Measurements from ENCODE around the gene OR2A42. TPM values are rescaled to one million over a fixed set of nuclear protein-coding genes. Genes with fewer than 3 reads are reported as not detected.
A peak's percentile ranks its signal among the peaks of the same experiment; 100 is the strongest.
"Not testable (repeated sequence)": the region's sequence is repeated elsewhere in the genome, so short reads cannot be mapped to it uniquely, and the experiment has no call there.

OR2A42 gene
- 1 to 10 TPM in 1 of 2 donors, not detected in 1; 1.3 TPM for total RNA-seq
- under 1 TPM; 0.03 to 0.50 TPM for polyA plus RNA-seq
- long read RNA-seq, donor 1: 0 reads
- long read RNA-seq, donor 2: 0 reads

- H3K27me3 ChIP-seq (ENCODE audit: control insufficient read depth in 1 of 2, insufficient read depth in 2 of 2, low read length in 1 of 2); H3K9me3 ChIP-seq (ENCODE audit: control insufficient read depth, low read length); H3K27ac ChIP-seq (ENCODE audit: low read depth in 1 of 2, low read length in 2 of 2); ATAC-seq (ENCODE audit: low FRiP score); intact Hi-C loops (cut with DNase I); H3K36me3 ChIP-seq (ENCODE audit: control insufficient read depth in 1 of 2, insufficient read depth in 2 of 2, low read length in 1 of 2); H3K4me3 ChIP-seq (ENCODE audit: low read length in 2 of 2); H3K4me1 ChIP-seq (ENCODE audit: control insufficient read depth in 1 of 2, insufficient read depth in 2 of 2, low read length in 2 of 2); DNase-seq: not testable (repeated sequence)
- WGBS, 2 donors: 80 to 91% methylated on average over 1 of the region's 2 CpGs
Measured at GRCh38 chr7:144239365-144239764, at the start of gene OR2A42. Gene OR2A42 (minus strand): TSS chr7:144239605. CDS start chr7:144232843, 6,762 bp downstream.

- H3K27me3 ChIP-seq (ENCODE audit: control insufficient read depth in 1 of 2, insufficient read depth in 2 of 2, low read length in 1 of 2); intact Hi-C loops (cut with DNase I); H3K4me3 ChIP-seq (ENCODE audit: low read length in 2 of 2); H3K4me1 ChIP-seq (ENCODE audit: control insufficient read depth in 1 of 2, insufficient read depth in 2 of 2, low read length in 2 of 2); ATAC-seq (ENCODE audit: low FRiP score); DNase-seq; H3K36me3 ChIP-seq (ENCODE audit: control insufficient read depth in 1 of 2, insufficient read depth in 2 of 2, low read length in 1 of 2); H3K9me3 ChIP-seq (ENCODE audit: control insufficient read depth, low read length); H3K27ac ChIP-seq (ENCODE audit: low read depth in 1 of 2, low read length in 2 of 2): not testable (repeated sequence)
- WGBS, 2 donors: no CpG with 5 or more reads among the region's 3 CpGs
Measured at GRCh38 chr7:144287171-144287784, 47.9 kb upstream of the OR2A42 start.

GRCh38 chr7:144283716-144284115 is 44.3 kb upstream of the OR2A42 start:
- ATAC-seq (ENCODE audit: low FRiP score); H3K4me3 ChIP-seq (ENCODE audit: low read length in 2 of 2); H3K9me3 ChIP-seq (ENCODE audit: control insufficient read depth, low read length); H3K27ac ChIP-seq (ENCODE audit: low read depth in 1 of 2, low read length in 2 of 2); H3K27me3 ChIP-seq (ENCODE audit: control insufficient read depth in 1 of 2, insufficient read depth in 2 of 2, low read length in 1 of 2); DNase-seq; H3K36me3 ChIP-seq (ENCODE audit: control insufficient read depth in 1 of 2, insufficient read depth in 2 of 2, low read length in 1 of 2); H3K4me1 ChIP-seq (ENCODE audit: control insufficient read depth in 1 of 2, insufficient read depth in 2 of 2, low read length in 2 of 2); intact Hi-C loops (cut with DNase I): not testable (repeated sequence)
- no CpG with 5 or more reads among the region's 6 CpGs for WGBS, 2 donors

GRCh38 chr7:144282490-144282889 is 43.1 kb upstream of the OR2A42 start:
- H3K4me1 ChIP-seq (ENCODE audit: control insufficient read depth in 1 of 2, insufficient read depth in 2 of 2, low read length in 2 of 2); H3K9me3 ChIP-seq (ENCODE audit: control insufficient read depth, low read length); H3K27ac ChIP-seq (ENCODE audit: low read depth in 1 of 2, low read length in 2 of 2); H3K36me3 ChIP-seq (ENCODE audit: control insufficient read depth in 1 of 2, insufficient read depth in 2 of 2, low read length in 1 of 2); intact Hi-C loops (cut with DNase I); ATAC-seq (ENCODE audit: low FRiP score); H3K4me3 ChIP-seq (ENCODE audit: low read length in 2 of 2); H3K27me3 ChIP-seq (ENCODE audit: control insufficient read depth in 1 of 2, insufficient read depth in 2 of 2, low read length in 1 of 2): not testable (repeated sequence)
- DNase-seq: peak in 1 of 2 donors; percentile 35
- 91 to 93% methylated on average over 1 to 2 of the region's 4 CpGs for WGBS, 2 donors

GRCh38 chr7:144281981-144282380 is 42.6 kb upstream of the OR2A42 start:
- DNase-seq; ATAC-seq (ENCODE audit: low FRiP score); H3K4me1 ChIP-seq (ENCODE audit: control insufficient read depth in 1 of 2, insufficient read depth in 2 of 2, low read length in 2 of 2); H3K9me3 ChIP-seq (ENCODE audit: control insufficient read depth, low read length); H3K4me3 ChIP-seq (ENCODE audit: low read length in 2 of 2); H3K27ac ChIP-seq (ENCODE audit: low read depth in 1 of 2, low read length in 2 of 2); intact Hi-C loops (cut with DNase I); H3K36me3 ChIP-seq (ENCODE audit: control insufficient read depth in 1 of 2, insufficient read depth in 2 of 2, low read length in 1 of 2); H3K27me3 ChIP-seq (ENCODE audit: control insufficient read depth in 1 of 2, insufficient read depth in 2 of 2, low read length in 1 of 2): not testable (repeated sequence)
- no CpG with 5 or more reads among the region's 8 CpGs for WGBS, 2 donors

GRCh38 chr7:144280010-144280409 is 40.6 kb upstream of the OR2A42 start:
- ATAC-seq (ENCODE audit: low FRiP score); H3K9me3 ChIP-seq (ENCODE audit: control insufficient read depth, low read length); H3K27me3 ChIP-seq (ENCODE audit: control insufficient read depth in 1 of 2, insufficient read depth in 2 of 2, low read length in 1 of 2); intact Hi-C loops (cut with DNase I); H3K27ac ChIP-seq (ENCODE audit: low read depth in 1 of 2, low read length in 2 of 2); H3K36me3 ChIP-seq (ENCODE audit: control insufficient read depth in 1 of 2, insufficient read depth in 2 of 2, low read length in 1 of 2); H3K4me1 ChIP-seq (ENCODE audit: control insufficient read depth in 1 of 2, insufficient read depth in 2 of 2, low read length in 2 of 2); DNase-seq; H3K4me3 ChIP-seq (ENCODE audit: low read length in 2 of 2): not testable (repeated sequence)
- 100% methylated on average over 3 of the region's 6 CpGs for WGBS, 2 donors

GRCh38 chr7:144275281-144275680 is 35.9 kb upstream of the OR2A42 start:
- DNase-seq; H3K36me3 ChIP-seq (ENCODE audit: control insufficient read depth in 1 of 2, insufficient read depth in 2 of 2, low read length in 1 of 2); H3K27ac ChIP-seq (ENCODE audit: low read depth in 1 of 2, low read length in 2 of 2); ATAC-seq (ENCODE audit: low FRiP score); H3K9me3 ChIP-seq (ENCODE audit: control insufficient read depth, low read length); H3K4me3 ChIP-seq (ENCODE audit: low read length in 2 of 2); intact Hi-C loops (cut with DNase I); H3K27me3 ChIP-seq (ENCODE audit: control insufficient read depth in 1 of 2, insufficient read depth in 2 of 2, low read length in 1 of 2); H3K4me1 ChIP-seq (ENCODE audit: control insufficient read depth in 1 of 2, insufficient read depth in 2 of 2, low read length in 2 of 2): not testable (repeated sequence)
- WGBS, 2 donors: 95 to 98% methylated on average over 4 of the region's 6 CpGs

- H3K9me3 ChIP-seq (ENCODE audit: control insufficient read depth, low read length); H3K4me1 ChIP-seq (ENCODE audit: control insufficient read depth in 1 of 2, insufficient read depth in 2 of 2, low read length in 2 of 2); DNase-seq; H3K4me3 ChIP-seq (ENCODE audit: low read length in 2 of 2); H3K27ac ChIP-seq (ENCODE audit: low read depth in 1 of 2, low read length in 2 of 2); H3K27me3 ChIP-seq (ENCODE audit: control insufficient read depth in 1 of 2, insufficient read depth in 2 of 2, low read length in 1 of 2); ATAC-seq (ENCODE audit: low FRiP score); intact Hi-C loops (cut with DNase I); H3K36me3 ChIP-seq (ENCODE audit: control insufficient read depth in 1 of 2, insufficient read depth in 2 of 2, low read length in 1 of 2): not testable (repeated sequence)
- no CpG with 5 or more reads among the region's 19 CpGs for WGBS, 2 donors
Measured at GRCh38 chr7:144269188-144269587, 29.8 kb upstream of the OR2A42 start, which contains the start of gene CTAGE8. Gene CTAGE8 (minus strand): TSS chr7:144269288. CDS start chr7:144269250, 38 bp downstream.

- ATAC-seq (ENCODE audit: low FRiP score): peak; percentile 43
- H3K4me1 ChIP-seq (ENCODE audit: control insufficient read depth in 1 of 2, insufficient read depth in 2 of 2, low read length in 2 of 2); intact Hi-C loops (cut with DNase I); H3K36me3 ChIP-seq (ENCODE audit: control insufficient read depth in 1 of 2, insufficient read depth in 2 of 2, low read length in 1 of 2); H3K4me3 ChIP-seq (ENCODE audit: low read length in 2 of 2); H3K27me3 ChIP-seq (ENCODE audit: control insufficient read depth in 1 of 2, insufficient read depth in 2 of 2, low read length in 1 of 2); DNase-seq; H3K9me3 ChIP-seq (ENCODE audit: control insufficient read depth, low read length); H3K27ac ChIP-seq (ENCODE audit: low read depth in 1 of 2, low read length in 2 of 2): not testable (repeated sequence)
- 94 to 97% methylated on average over 6 of the region's 7 CpGs for WGBS, 2 donors
Measured at GRCh38 chr7:144264692-144265091, 25.3 kb upstream of the OR2A42 start, which contains the start of gene OR2A7. Gene OR2A7 (minus strand): TSS chr7:144264792. CDS start chr7:144259628, 5,164 bp downstream.
